NCI-H2029 (cell line): Measurements from ENCODE around the gene EVC.
"Not testable (repeated sequence)": the region's sequence is repeated elsewhere in the genome, so short reads cannot be mapped to it uniquely, and the experiment has no call there.

ENCODE experiments used
- DNase-seq: peaks from one replicate; lab custom pipeline; 2025; lab: John Stamatoyannopoulos, UW

Gene EVC

DNA sequence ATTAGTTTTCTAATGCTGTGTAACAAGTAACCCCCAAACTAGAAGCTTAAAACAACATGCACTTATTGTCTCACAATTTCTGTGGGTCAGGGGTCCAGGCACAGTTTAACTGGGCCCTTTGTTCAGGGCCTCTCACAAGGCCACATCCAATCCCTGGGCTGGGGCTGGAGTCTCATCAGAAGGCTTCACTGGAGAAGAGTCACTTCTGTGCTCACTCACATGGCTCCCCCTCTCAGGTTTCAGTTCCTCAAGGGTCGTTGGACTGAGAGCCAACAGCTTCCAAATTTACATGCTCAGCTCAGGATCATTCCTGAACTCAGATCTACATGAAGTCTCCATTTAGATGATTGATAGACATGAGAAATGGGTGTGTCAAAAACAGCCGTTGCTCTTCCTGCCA lies 77.1 kb downstream of the EVC start:
- DNase-seq = no peak

DNA sequence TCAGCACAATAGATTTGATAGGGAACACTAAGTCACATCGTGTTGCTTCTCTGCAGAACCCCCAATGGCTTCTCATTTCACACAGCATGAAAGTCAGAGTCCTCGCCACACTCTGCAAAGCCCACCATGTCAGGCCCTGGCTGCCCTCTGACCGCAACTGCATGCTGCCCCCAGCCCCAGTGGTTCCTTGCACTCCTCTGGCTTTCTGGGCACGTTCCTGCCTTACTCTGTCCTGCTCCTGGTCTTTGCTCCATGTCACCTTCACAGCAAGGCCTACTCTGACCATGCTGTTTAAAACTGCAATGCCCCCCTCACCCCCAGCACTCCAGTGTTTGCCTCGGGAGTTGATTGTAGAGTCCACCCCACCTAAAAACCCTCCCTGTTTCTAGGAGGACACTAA lies 78.1 kb downstream of the EVC start:
- no peak for DNase-seq

DNA sequence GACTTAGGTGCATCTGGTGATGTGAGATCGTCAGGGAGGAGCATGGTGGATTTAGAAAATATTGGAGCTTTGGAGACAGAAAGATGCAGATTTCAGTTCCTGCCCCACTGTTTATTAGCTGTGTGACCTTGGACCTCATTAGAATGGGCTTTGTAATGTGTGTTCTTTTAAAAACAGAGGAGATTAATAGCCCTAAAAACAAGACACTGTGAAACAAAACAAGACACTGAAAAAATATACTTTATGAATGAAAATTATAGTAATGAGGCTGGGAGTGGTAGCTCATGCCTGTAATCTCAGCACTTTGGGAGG lies 79.5 kb downstream of the EVC start:
- DNase-seq = no peak

GRCh38 chr4:5791654-5792053 lies 80.7 kb downstream of the EVC start:
- DNase-seq = no peak

DNA sequence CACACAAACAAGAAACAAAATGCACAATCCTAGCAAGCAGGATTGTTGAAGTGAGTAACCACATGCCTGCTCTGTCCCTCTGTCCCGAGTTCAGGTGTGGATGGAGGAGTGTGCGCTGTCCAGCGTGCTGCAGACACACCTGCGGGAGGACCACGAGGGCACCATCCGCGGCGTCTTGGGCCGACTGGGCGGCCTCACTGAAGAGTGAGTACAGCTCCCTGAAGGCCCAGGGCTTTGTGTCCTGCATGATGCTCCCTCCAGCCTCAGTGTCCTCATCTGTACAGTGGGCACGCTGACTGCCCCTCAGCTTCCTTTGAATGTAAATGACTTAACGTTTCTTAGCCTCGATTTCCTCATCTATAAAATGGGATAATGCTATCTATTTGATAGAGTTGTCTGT lies 82.5 kb downstream of the EVC start:
- DNase-seq = no peak

- DNase-seq = no peak
Observed at GRCh38 chr4:5795580-5795979, 84.6 kb downstream of the EVC start.

DNA sequence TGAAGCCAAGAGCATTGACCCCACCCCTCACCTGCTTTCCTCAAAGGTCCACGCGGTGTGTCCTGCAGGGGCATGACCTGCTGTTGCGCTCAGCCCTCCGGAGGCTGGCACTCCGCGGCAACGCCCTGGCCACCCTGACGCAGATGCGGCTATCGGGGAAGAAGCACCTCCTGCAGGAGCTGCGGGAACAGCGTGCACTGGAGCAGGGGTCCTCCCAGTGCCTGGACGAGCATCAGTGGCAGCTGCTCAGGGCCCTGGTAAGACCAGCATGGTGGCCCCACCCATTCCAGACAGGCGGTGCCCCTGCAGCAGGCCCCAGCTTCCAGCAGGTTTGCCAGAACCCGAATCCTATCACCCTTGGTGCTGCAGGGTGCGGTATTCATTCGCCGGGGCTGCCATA lies 86.0 kb downstream of the EVC start:
- DNase-seq = no peak

- DNase-seq = no peak
Observed at GRCh38 chr4:5797866-5798265, 86.9 kb downstream of the EVC start.

DNA sequence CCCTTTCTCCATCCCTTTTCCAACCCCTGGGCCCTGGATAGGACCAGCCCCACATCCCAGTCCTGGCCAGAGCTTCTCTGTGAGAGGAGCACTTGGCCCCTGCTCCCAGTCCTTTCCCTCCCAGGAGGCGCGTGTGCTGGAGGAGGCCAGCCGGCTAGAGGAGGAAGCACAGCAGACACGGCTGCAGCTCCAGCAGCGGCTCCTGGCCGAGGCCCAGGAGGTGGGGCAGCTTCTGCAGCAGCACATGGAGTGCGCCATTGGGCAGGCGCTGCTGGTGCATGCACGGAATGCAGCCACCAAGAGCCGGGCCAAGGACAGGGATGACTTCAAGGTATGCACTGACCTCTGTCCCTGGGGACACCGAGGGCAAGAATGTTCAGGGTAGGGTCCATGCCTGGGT lies 87.5 kb downstream of the EVC start:
- DNase-seq = peak; percentile 10

DNA sequence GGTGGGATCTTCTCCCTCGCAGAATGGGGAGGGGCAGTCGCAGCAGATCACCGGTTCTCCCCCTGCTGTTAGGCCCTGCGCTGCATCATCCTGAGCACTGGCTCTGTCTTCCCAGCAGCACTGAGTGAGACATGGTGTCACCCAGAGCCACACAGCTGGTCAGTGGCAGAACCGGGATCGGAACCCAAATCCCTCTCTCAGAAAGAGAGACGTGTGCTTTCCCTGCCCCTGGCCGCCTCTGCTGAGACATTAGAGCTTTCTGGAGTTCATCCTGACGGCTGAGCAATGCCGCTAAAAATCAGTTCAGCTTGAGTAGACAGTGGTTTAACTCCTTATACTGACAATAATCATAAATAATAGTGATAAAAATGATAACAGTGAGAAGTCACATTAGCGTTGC lies 87.9 kb downstream of the EVC start:
- DNase-seq = no peak

GRCh38 chr4:5799406-5799805 lies 88.4 kb downstream of the EVC start:
- no peak for DNase-seq

DNA sequence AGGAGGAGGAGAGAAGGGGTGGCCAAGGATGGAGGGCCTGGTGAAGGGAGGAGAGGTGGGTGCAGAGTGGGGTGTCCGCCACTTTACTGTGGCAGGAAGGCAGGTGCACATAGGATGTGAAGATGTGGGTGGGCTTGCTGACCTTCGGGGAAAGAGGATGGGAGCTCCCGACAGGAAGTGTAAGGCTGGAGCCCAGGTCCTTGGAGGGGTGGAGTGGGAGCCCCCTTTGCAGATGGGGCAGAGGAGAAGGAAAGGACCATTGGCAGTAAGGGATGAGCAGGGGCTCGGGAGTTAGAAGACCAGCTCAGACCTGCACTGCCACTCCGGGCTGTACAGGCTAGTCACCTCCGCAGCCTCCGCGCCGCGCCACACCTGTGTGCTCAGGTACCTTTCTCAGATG lies 89.5 kb downstream of the EVC start:
- no peak for DNase-seq

DNA sequence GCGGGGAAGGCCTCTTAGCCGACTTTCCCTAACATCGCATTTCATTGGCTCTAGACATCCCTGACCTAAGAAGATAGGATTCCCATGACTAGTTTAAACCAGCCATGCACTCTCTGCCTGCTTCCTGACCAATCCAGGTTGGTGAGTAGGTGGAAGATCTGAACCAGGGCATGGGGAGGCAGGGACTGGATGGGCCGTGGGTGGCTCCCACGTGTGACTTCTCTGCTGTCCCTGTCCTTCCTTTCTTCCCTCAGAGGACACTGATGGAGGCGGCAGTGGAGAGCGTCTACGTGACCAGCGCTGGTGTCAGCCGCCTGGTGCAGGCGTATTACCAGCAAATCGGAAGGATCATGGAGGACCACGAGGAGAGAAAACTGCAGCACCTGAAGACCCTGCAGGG lies 90.7 kb downstream of the EVC start:
- DNase-seq = no peak

DNA sequence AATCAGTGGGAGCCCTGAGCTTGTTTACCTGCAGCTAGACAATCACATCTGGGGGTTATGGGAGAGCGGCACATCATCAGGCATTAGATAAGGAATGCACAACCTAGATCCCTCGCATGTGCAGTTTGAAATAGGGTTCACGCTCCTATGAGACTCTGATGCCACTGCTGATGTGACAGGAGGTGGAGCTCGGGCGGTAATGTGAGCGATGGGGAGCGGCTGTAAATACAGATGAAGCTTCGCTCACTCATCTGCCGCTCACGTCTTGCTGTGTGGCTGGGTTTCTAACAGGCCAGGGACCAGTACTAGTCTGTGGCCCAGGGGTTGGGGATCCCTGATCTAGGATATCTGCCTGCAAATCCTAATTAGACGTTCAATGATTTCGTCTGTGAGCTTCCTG lies 91.6 kb downstream of the EVC start:
- DNase-seq = no peak

- DNase-seq = no peak
Observed at GRCh38 chr4:5804656-5805055, 93.7 kb downstream of the EVC start.

DNA sequence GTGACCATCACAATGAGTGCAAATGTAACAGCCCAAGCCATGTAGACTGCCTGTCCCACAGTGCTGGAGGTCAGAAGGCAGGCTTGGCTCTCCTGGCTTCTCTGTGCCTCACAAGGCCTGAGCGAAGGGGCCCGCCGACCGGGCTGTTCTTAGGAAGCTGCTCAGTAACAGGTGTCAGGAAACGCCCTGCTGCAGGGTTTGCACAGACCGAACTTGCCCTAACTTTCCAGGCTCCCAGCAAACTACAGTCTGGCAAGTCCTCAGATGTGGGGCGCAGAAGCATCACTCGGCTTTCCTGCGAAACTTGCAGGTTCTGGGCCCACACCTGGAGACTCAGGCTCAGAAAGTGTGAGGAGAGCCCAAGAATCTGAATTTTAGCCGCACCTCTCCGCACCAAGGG lies 94.3 kb downstream of the EVC start:
- no peak for DNase-seq

- DNase-seq = peak; percentile 62
Observed at GRCh38 chr4:5808081-5808741, 97.2 kb downstream of the EVC start.

GRCh38 chr4:5809216-5809776 lies 98.3 kb downstream of the EVC start:
- no peak for DNase-seq

GRCh38 chr4:5810151-5810550 lies 99.2 kb downstream of the EVC start:
- DNase-seq = no peak

- DNase-seq = no peak
Observed at GRCh38 chr4:5810770-5811430, 99.9 kb downstream of the EVC start.

- DNase-seq = not testable (repeated sequence)
Observed at GRCh38 chr4:5812057-5812456, 101.1 kb downstream of the EVC start.

DNA sequence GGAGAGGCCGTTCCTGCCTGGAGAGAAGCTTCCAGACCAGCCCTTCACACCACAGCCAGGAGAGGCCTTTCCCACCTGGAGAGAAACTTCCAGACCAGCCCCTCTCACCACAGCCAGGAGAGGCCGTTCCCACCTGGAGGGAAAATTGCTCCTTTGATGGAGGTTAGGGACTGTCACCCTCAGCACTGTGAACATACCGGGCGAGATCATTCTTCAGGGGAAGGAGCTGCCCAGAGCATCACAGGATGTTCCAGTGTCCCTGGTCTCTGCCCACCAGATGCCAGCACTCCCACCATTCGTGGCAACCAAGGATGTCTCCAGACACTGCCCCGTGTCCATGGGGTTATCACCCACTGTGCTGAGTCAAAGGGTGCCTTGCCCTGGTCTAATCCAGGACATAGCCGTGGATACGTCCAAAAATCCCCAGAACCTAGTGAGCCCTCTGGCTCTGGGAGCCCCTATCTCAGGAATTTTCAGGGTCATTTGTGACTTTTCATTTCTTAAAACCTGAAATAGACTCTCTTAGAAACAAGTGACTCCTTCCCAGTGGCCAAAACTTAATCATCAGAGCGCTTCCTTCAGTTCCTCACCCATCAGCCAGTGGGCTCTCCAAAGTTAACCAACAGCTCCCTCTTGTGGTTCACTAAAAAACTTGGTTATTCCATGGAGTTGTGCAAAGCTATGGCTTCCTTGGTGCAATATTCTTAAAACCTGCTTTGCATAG lies 101.7 kb downstream of the EVC start:
- peak; percentile 56 for DNase-seq

GRCh38 chr4:5813882-5814255 lies 102.9 kb downstream of the EVC start:
- no peak for DNase-seq
